ENCODE results near the gene RUNX2.

DNA sequence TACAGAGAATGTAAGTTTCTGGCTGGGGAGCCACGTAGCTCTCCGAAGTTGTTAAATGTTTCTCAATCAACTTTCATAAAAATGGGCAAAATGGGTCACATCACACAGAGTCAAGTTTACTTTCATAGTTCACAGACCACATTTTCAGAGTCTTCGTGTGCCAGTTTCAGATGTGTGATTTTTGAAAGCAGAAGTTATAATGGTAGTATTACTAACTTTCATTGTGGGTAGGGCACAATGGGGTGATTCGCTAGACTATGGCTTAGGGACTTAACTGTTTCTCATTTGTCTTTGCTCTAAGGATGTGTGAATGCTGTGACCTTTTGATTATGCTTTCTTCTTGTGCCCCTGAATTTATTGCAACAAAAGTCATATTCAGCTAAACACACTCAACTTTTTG, 158.6 kb downstream of the RUNX2 start:
- TF ChIP-seq, protein P1, sequence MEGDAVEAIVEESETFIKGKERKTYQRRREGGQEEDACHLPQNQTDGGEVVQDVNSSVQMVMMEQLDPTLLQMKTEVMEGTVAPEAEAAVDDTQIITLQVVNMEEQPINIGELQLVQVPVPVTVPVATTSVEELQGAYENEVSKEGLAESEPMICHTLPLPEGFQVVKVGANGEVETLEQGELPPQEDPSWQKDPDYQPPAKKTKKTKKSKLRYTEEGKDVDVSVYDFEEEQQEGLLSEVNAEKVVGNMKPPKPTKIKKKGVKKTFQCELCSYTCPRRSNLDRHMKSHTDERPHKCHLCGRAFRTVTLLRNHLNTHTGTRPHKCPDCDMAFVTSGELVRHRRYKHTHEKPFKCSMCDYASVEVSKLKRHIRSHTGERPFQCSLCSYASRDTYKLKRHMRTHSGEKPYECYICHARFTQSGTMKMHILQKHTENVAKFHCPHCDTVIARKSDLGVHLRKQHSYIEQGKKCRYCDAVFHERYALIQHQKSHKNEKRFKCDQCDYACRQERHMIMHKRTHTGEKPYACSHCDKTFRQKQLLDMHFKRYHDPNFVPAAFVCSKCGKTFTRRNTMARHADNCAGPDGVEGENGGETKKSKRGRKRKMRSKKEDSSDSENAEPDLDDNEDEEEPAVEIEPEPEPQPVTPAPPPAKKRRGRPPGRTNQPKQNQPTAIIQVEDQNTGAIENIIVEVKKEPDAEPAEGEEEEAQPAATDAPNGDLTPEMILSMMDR (conservative IDR thresholded peaks at IDR 0.05), result no peak
- TF ChIP-seq ZFX (IDR thresholded peaks at IDR 0.05), result no peak

Measured in C4-2B (cell line).